PC-9 (cell line): Measurements from ENCODE around the gene FPGS.

Experiments
- CTCF ChIP-seq: fragments of 200-600 bp; sonication (generic); conservative IDR thresholded peaks from 2 replicates; pipeline ENCODE4 v1.6.1; 2017; ENCODE audit warnings: mixed run types, antibody characterized with exemption, mild to moderate bottlenecking, moderate library complexity
- EZH2 ChIP-seq: fragments of 200-600 bp; sonication (generic); IDR thresholded peaks from 2 replicates; pipeline ENCODE4 v1.8.0; 2017; ENCODE audit warnings: antibody characterized with exemption, low read depth

DNA sequence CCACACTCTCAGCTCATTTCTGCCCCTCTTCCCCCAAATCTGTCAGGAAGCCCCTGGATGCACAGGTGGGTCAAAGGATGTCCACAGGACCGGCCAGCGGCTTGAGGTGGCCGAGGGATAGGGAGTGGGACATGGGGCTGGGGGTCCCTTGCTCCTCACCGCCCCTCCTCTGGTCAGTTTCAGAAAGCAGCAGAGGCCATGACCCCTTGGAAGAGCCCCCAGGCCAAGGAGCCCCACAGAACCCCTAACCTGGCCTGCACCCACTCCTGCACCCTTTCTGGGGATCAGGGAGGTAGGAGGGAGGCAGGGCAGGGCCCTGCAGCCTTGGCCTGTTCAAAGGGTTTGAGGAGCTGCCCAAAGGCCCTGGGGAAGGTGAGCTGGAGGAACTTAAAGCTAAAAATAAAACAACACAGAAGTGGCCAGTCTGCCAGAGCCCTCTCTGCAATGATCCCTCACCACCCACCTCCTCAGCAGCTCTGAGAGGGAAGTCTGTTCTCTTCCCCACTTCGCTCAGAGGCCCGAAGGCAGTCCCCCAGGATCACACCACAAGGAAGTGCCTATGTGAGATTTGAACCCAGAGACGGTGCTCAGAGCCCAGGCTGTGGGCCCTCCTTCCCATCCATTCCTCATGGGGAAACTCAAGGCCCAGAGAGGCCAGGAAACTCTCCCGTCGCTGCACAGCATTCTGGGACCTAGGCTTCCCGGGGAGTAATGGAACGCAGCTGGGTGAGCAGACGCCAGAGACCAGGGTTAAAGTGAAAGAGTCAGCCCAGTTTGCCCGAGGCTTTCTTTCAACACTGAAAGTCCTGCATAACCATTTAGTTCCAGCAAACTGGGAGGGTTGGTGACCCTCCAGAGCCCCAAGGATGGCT, 50.9 kb downstream of the FPGS start:
- TF ChIP-seq CTCF: no peak
- no peak for TF ChIP-seq EZH2
